SK-N-SH (cell line): ENCODE results near the gene EXOG.

ENCODE experiments used
- GATA2 ChIP-seq: sonication (generic); formaldehyde crosslinking; IDR thresholded peaks from 2 replicates; pipeline ENCODE4 v1.5.0; 2020; ENCODE audit warnings: mild to moderate bottlenecking, missing genetic modification reagents
- NRF1 ChIP-seq: IDR thresholded peaks from 2 replicates; pipeline ENCODE4 v1.6.1; 2012; ENCODE audit warnings: low read depth, mild to moderate bottlenecking, low read length
- RXRA ChIP-seq: IDR thresholded peaks from 2 replicates; pipeline ENCODE4 v1.4.0; 2012; ENCODE audit warnings: low read depth, mild to moderate bottlenecking, borderline replicate concordance
- SMC3 ChIP-seq: IDR thresholded peaks from 2 replicates; pipeline ENCODE4 v1.6.1; 2012; ENCODE audit warnings: low read depth, low read length, improper control_type of control experiment
- TF ChIP-seq, protein P1 (sequence below): fragments of 200-600 bp; sonication (generic); IDR thresholded peaks from 2 replicates; pipeline ENCODE4 v1.6.1; 2017; ENCODE audit warnings: antibody characterized with exemption, mild to moderate bottlenecking, moderate library complexity
- TF ChIP-seq, protein P2 (sequence below): IDR thresholded peaks from 2 replicates; pipeline ENCODE4 v1.4.0; 2012; ENCODE audit warnings: low read depth, borderline replicate concordance

DNA sequence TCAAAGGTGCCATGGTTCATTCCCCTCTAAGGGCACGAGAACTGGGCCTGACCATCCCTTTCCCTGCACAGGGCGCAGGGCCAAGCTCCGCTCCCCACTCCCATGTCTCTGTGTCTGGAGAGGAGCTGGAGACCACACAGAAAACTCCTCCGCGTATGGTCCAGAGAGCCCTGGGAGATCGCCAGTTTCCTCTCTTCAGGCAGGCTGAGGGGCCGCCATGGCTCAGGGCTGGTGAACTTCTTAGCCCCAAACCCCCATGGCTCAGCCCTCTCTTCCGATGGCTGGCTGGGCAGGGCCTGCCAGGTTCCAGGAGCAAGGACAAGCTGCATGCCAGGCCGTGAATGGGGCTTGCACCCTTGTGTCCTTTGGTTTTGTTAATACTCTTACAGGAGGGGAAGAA, 52.9 kb downstream of the EXOG start:
- TF ChIP-seq, protein P1, sequence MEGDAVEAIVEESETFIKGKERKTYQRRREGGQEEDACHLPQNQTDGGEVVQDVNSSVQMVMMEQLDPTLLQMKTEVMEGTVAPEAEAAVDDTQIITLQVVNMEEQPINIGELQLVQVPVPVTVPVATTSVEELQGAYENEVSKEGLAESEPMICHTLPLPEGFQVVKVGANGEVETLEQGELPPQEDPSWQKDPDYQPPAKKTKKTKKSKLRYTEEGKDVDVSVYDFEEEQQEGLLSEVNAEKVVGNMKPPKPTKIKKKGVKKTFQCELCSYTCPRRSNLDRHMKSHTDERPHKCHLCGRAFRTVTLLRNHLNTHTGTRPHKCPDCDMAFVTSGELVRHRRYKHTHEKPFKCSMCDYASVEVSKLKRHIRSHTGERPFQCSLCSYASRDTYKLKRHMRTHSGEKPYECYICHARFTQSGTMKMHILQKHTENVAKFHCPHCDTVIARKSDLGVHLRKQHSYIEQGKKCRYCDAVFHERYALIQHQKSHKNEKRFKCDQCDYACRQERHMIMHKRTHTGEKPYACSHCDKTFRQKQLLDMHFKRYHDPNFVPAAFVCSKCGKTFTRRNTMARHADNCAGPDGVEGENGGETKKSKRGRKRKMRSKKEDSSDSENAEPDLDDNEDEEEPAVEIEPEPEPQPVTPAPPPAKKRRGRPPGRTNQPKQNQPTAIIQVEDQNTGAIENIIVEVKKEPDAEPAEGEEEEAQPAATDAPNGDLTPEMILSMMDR: no peak
- TF ChIP-seq GATA2: no peak
- TF ChIP-seq, protein P2, sequence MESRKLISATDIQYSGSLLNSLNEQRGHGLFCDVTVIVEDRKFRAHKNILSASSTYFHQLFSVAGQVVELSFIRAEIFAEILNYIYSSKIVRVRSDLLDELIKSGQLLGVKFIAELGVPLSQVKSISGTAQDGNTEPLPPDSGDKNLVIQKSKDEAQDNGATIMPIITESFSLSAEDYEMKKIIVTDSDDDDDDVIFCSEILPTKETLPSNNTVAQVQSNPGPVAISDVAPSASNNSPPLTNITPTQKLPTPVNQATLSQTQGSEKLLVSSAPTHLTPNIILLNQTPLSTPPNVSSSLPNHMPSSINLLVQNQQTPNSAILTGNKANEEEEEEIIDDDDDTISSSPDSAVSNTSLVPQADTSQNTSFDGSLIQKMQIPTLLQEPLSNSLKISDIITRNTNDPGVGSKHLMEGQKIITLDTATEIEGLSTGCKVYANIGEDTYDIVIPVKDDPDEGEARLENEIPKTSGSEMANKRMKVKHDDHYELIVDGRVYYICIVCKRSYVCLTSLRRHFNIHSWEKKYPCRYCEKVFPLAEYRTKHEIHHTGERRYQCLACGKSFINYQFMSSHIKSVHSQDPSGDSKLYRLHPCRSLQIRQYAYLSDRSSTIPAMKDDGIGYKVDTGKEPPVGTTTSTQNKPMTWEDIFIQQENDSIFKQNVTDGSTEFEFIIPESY: no peak
- no peak for TF ChIP-seq RXRA
- no peak for TF ChIP-seq NRF1
- no peak for TF ChIP-seq SMC3
